Stimulated activated CD8-positive, alpha-beta memory T cell treated with anti-CD3 and anti-CD28 coated beads, Interleukin-4, amount 100 ng/mL, for 4 hours (primary cell): ENCODE measurements around the gene SYNPO2.
"Not testable (repeated sequence)": the region's sequence is repeated elsewhere in the genome, so short reads cannot be mapped to it uniquely, and the experiment has no call there.

ENCODE experiments used
- DNase-seq, 2 donors: peaks; one replicate each; pipeline ENCODE4 v3.0.0-alpha.2; 2020; ENCODE audit warnings: low read depth in 2 of 2, low spot score in 1 of 2

The SYNPO2 gene

GRCh38 chr4:118878507-118878906 is 10.1 kb upstream of the SYNPO2 start:
- not testable (repeated sequence) for DNase-seq

GRCh38 chr4:118879409-118879808 is 9.2 kb upstream of the SYNPO2 start:
- DNase-seq, result no peak

GRCh38 chr4:118881512-118882146 is 7.0 kb upstream of the SYNPO2 start:
- DNase-seq, result no peak

GRCh38 chr4:118883861-118884260 is 4.8 kb upstream of the SYNPO2 start:
- no peak for DNase-seq

- DNase-seq, result no peak
These were observed 3.9 kb upstream of the SYNPO2 start for GRCh38 chr4:118884716-118885115.

GRCh38 chr4:118889312-118889691 is 648 bp downstream of the SYNPO2 start:
- DNase-seq, result no peak

GRCh38 chr4:118894034-118894433 is 5.4 kb downstream of the SYNPO2 start:
- DNase-seq, result no peak

GRCh38 chr4:118898221-118898620 is 9.6 kb downstream of the SYNPO2 start:
- DNase-seq, result no peak

- no peak for DNase-seq
These were observed 10.1 kb downstream of the SYNPO2 start for GRCh38 chr4:118898684-118899138.

GRCh38 chr4:118904418-118904817 is 15.8 kb downstream of the SYNPO2 start:
- no peak for DNase-seq

GRCh38 chr4:118904935-118905334 is 16.3 kb downstream of the SYNPO2 start:
- DNase-seq, result no peak

GRCh38 chr4:118905566-118905965 is 16.9 kb downstream of the SYNPO2 start:
- no peak for DNase-seq

- no peak for DNase-seq
These were observed 20.7 kb downstream of the SYNPO2 start for GRCh38 chr4:118909173-118909956.

- no peak for DNase-seq
These were observed 21.6 kb downstream of the SYNPO2 start for GRCh38 chr4:118910221-118910620.

- DNase-seq, result no peak
These were observed 22.6 kb downstream of the SYNPO2 start for GRCh38 chr4:118911238-118911703.

- no peak for DNase-seq
These were observed 26.8 kb downstream of the SYNPO2 start for GRCh38 chr4:118915468-118915867.

GRCh38 chr4:118916691-118917289 is 28.1 kb downstream of the SYNPO2 start:
- DNase-seq, result no peak

GRCh38 chr4:118917582-118917981 is 28.9 kb downstream of the SYNPO2 start:
- no peak for DNase-seq

- no peak for DNase-seq
These were observed 29.7 kb downstream of the SYNPO2 start for GRCh38 chr4:118918388-118918787.

- DNase-seq, result no peak
These were observed 31.6 kb downstream of the SYNPO2 start for GRCh38 chr4:118920247-118920646.

- no peak for DNase-seq
These were observed 33.1 kb downstream of the SYNPO2 start for GRCh38 chr4:118921786-118922185.

- no peak for DNase-seq
These were observed 35.2 kb downstream of the SYNPO2 start for GRCh38 chr4:118923891-118924290.
